Aorta (tissue), 5 donors: ENCODE measurements around the gene EHD4. TPM values are rescaled to one million over a fixed set of nuclear protein-coding genes. Genes with fewer than 3 reads are reported as not detected.

Source experiments
- ATAC-seq: fragments of 200-7000 bp; cut with Tn5 transposase; one replicate; pipeline ENCODE4 v1.9.1; 2022; ENCODE audit warnings: moderate library complexity; ENCODE audit not compliant: low FRiP score
- DNase-seq, 2 donors: peaks; one replicate each; pipeline ENCODE4 v3.0.0-alpha.2; 2020
- H3K27ac ChIP-seq, 2 donors: one replicate each; pipeline ENCODE4 v1.5.1; 2013; ENCODE audit warnings: low read length in 2 of 2, mild to moderate bottlenecking in 2 of 2, moderate library complexity in 2 of 2, control low read depth in 1 of 2, inconsistent platforms in 1 of 2, low read depth in 1 of 2
- H3K27me3 ChIP-seq, 2 donors: one replicate each; pipeline ENCODE4 v1.6.1; 2013; ENCODE audit warnings: control low read depth in 1 of 2, low read length in 1 of 2, mild to moderate bottlenecking in 1 of 2, moderate library complexity in 1 of 2; ENCODE audit not compliant: insufficient read depth in 2 of 2, control insufficient read depth in 1 of 2
- H3K36me3 ChIP-seq, 2 donors: one replicate each; pipeline ENCODE4 v1.6.1; 2013; ENCODE audit warnings: control low read depth in 1 of 2, low read length in 1 of 2, mild to moderate bottlenecking in 1 of 2; ENCODE audit not compliant: insufficient read depth in 2 of 2, control insufficient read depth in 1 of 2
- H3K4me1 ChIP-seq, 2 donors: one replicate each; pipeline ENCODE4 v1.6.1; 2013; ENCODE audit warnings: low read length in 2 of 2, control low read depth in 1 of 2, mild to moderate bottlenecking in 1 of 2, moderate library complexity in 1 of 2; ENCODE audit not compliant: insufficient read depth in 2 of 2, control insufficient read depth in 1 of 2
- H3K4me3 ChIP-seq, 2 donors: one replicate each; pipeline ENCODE4 v1.5.1; 2013; ENCODE audit warnings: low read length in 2 of 2, control low read depth in 1 of 2, mild to moderate bottlenecking in 1 of 2
- H3K9me3 ChIP-seq: one replicate; pipeline ENCODE4 v1.6.1; 2013; ENCODE audit warnings: mild to moderate bottlenecking, low read length; ENCODE audit not compliant: control insufficient read depth
- WGBS, 2 donors: extraction: QIAGEN DNeasy Blood & Tissue Kit; methylation state at CpG; one replicate each; pipeline ENCODE4 v1.1.7; 2013; 5-methylcytosine and 5-hydroxymethylcytosine counted together
- intact Hi-C, 2 donors: fragments of 100-400 bp; cut with DNase I; formaldehyde crosslinking; loops; one replicate each; pipeline versions ENCODE4 v1.14.2 to v1.15.0; 2022
- polyA plus RNA-seq, 2 donors: library from polyadenylated mRNA; stranded (reverse); fragments of 200-250 nt; gene quantifications; one replicate each; pipeline ENCODE4 v1.2.3, GENCODE V29; 2013
- total RNA-seq, 2 donors: library from RNA; stranded (reverse); fragmentation: NEBNext Ultra II Directional; extraction: Animal tissue kit (Norgen Biotek cat#: 25700); gene quantifications; one replicate each; pipeline ENCODE4 v1.2.1, GENCODE V29; 2021
- donor health status: healthy with polysubstance abuse.
- donor health status: Bipolar disorder and iron deficiency.
- donor health status: DM: no; HTN: no; CAD: no.
- donor health status: DM: no; HTN: no; CAD: no.
- donor health status: DM: yes; HTN: yes; CAD: no.

The EHD4 gene
- total and polyA plus RNA-seq, 4 donors = 11.4 to 56.6 (median 30.0) TPM

GRCh38 chr15:41928637-41929620 is 43.4 kb downstream of the EHD4 start:
- intact Hi-C loops = loop anchor here in 1 of 2 donors (10.0 kb wide), 1 partner anchor 126 kb away; no protein-coding TSS in a partner anchor
- peak in 1 of 2 donors; percentile 73 for DNase-seq
- 13 to 16% methylated on average over 16 of the region's 16 CpGs for WGBS, 2 donors
- Histone ChIP-seq H3K27me3 (no peaks in the 10 kb centered on the region), H3K9me3 (no peaks in the 10 kb centered on the region), H3K36me3 (no peaks in the 10 kb centered on the region), H3K27ac (peak overlapping the region; percentile 4 to 58), H3K4me3 (no peak overlapping the region), H3K4me1 (peaks cover 4% of the 10 kb centered on the region in 2 donors)
- peak; percentile 76 for ATAC-seq

GRCh38 chr15:41928100-41928499 is 44.3 kb downstream of the EHD4 start:
- H3K36me3 ChIP-seq = no peaks in the 10 kb centered on the region
- DNase-seq (no peak), ATAC-seq (no peak)
- no peaks in the 10 kb centered on the region for H3K27me3 ChIP-seq
- intact Hi-C loops = loop anchor here in 1 of 2 donors (10.0 kb wide), 1 partner anchor 127 kb away; no protein-coding TSS in a partner anchor
- H3K27ac ChIP-seq = no peak overlapping the region
- no peaks in the 10 kb centered on the region for H3K9me3 ChIP-seq
- peaks cover 3% of the 10 kb centered on the region in 2 donors for H3K4me1 ChIP-seq
- WGBS, 2 donors = 72 to 73% methylated on average over 6 of the region's 6 CpGs
- no peak overlapping the region for H3K4me3 ChIP-seq

GRCh38 chr15:41927536-41927935 is 44.8 kb downstream of the EHD4 start:
- intact Hi-C loops = loop anchor here in 1 of 2 donors (10.0 kb wide), 1 partner anchor 127 kb away; no protein-coding TSS in a partner anchor
- Histone ChIP-seq H3K4me3 (no peak overlapping the region), H3K27ac (no peak overlapping the region), H3K27me3 (no peaks in the 10 kb centered on the region), H3K4me1 (peaks cover 0 to 3% of the 10 kb centered on the region in 2 donors), H3K36me3 (no peaks in the 10 kb centered on the region), H3K9me3 (no peaks in the 10 kb centered on the region)
- ATAC-seq (no peak), DNase-seq (no peak)
- WGBS, 2 donors = 85 to 89% methylated on average over 3 of the region's 3 CpGs

- intact Hi-C loops = loop anchor here in 1 of 2 donors (10.0 kb wide), 1 partner anchor 128 kb away; no protein-coding TSS in a partner anchor
- peak overlapping the region in 1 of 2 donors; percentile 25 for H3K27ac ChIP-seq
- 35 to 40% methylated on average over 10 of the region's 10 CpGs for WGBS, 2 donors
These were observed 45.9 kb downstream of the EHD4 start for GRCh38 chr15:41926185-41927056.

GRCh38 chr15:41925086-41925608 is 47.2 kb downstream of the EHD4 start:
- DNase-seq (no peak), ATAC-seq (no peak)
- Histone ChIP-seq H3K4me3 (no peak overlapping the region), H3K36me3 (no peaks in the 10 kb centered on the region), H3K27me3 (no peaks in the 10 kb centered on the region), H3K27ac (no peak overlapping the region), H3K9me3 (no peaks in the 10 kb centered on the region), H3K4me1 (peaks cover 0 to 5% of the 10 kb centered on the region in 2 donors)
- WGBS, 2 donors = 70 to 73% methylated on average over 7 of the region's 7 CpGs
- intact Hi-C loops = loop anchor here in 1 of 2 donors (10.0 kb wide), 1 partner anchor 130 kb away; no protein-coding TSS in a partner anchor

More at GRCh38 chr15:41926185-41927056, 45.9 kb downstream of the EHD4 start:
- Histone ChIP-seq H3K4me3 (no peak overlapping the region), H3K36me3 (no peaks in the 10 kb centered on the region), H3K4me1 (peaks cover 0 to 3% of the 10 kb centered on the region in 2 donors), H3K9me3 (no peaks in the 10 kb centered on the region), H3K27me3 (no peaks in the 10 kb centered on the region)
- ATAC-seq = no peak
- DNase-seq = no peak

GRCh38 chr15:41923401-41923997 is 48.9 kb downstream of the EHD4 start:
- Histone ChIP-seq H3K27me3 (no peaks in the 10 kb centered on the region), H3K9me3 (no peaks in the 10 kb centered on the region), H3K4me1 (peaks cover 0 to 5% of the 10 kb centered on the region in 2 donors), H3K4me3 (no peak overlapping the region), H3K27ac (no peak overlapping the region), H3K36me3 (no peaks in the 10 kb centered on the region)
- ATAC-seq (no peak), DNase-seq (no peak)
- intact Hi-C loops = loop anchor here in 1 of 2 donors (10.0 kb wide), 1 partner anchor 131 kb away; no protein-coding TSS in a partner anchor
- WGBS, 2 donors = 97% methylated on average over 3 of the region's 3 CpGs

- peaks cover 0 to 5% of the 10 kb centered on the region in 2 donors for H3K4me1 ChIP-seq
- no peaks in the 10 kb centered on the region for H3K36me3 ChIP-seq
- no peak overlapping the region for H3K27ac ChIP-seq
- WGBS, 2 donors = 77 to 79% methylated on average over 9 of the region's 9 CpGs
- no peak overlapping the region for H3K4me3 ChIP-seq
- H3K27me3 ChIP-seq = no peaks in the 10 kb centered on the region
- no peak for ATAC-seq
- no peaks in the 10 kb centered on the region for H3K9me3 ChIP-seq
- intact Hi-C loops = loop anchor here in 1 of 2 donors (10.0 kb wide), 1 partner anchor 132 kb away; no protein-coding TSS in a partner anchor
- no peak for DNase-seq
These were observed 50.0 kb downstream of the EHD4 start for GRCh38 chr15:41922353-41922752.
